NCI-H1436 (cell line): ENCODE measurements around the gene PPARA.
"Not testable (repeated sequence)": the region's sequence is repeated elsewhere in the genome, so short reads cannot be mapped to it uniquely, and the experiment has no call there.

Source experiments
- DNase-seq: peaks from one replicate; lab custom pipeline; 2025; lab: John Stamatoyannopoulos, UW

The PPARA gene

DNA sequence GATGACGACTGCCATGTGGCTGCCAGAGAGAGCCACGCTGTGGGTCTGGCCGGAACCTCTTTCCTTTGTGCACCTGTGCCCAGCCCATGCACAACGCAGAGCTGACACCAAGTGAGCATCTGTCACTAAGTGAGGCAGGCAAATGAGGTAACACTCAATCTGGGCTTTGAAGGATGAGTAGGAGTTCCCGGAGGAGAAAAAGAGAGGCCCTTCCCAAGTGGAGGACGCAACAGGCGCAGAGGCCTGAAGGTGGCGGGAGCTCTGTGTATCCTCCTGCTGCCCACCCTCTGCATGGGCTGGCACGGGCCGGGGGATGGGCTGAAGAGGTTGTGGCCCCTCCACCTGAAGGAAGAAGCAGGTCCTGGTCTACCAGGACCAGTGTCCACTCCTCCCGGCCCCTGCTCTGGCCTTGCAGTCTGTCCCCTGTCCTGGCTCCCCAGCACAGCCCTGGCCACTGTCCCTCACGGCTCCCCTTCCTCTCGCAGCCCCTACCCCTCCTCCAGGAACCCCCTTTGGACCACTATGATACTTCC is 23.4 kb upstream of the PPARA start:
- no peak for DNase-seq

- DNase-seq = no peak
These were observed 22.8 kb upstream of the PPARA start for GRCh38 chr22:46127556-46127955.

DNA sequence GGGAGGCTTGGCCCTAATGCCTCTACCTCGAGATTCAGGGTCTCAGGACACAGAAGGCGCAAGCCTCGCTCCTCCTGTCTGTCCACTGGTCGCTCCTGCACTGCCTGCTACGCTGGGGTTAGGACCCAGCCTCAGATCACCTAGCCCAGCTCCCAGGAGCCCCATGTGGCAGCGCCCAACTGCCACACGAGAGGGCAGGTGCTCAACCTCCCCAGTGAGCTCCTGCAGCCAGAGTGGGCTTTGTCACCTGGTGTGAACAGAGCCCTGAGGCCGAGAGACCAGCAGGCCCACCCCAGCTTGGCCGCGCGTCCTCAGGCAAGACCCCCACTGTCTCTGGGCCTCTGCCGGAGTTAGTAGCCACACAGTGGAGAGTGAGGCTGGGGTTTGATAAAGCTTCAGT is 21.7 kb upstream of the PPARA start:
- DNase-seq = no peak

DNA sequence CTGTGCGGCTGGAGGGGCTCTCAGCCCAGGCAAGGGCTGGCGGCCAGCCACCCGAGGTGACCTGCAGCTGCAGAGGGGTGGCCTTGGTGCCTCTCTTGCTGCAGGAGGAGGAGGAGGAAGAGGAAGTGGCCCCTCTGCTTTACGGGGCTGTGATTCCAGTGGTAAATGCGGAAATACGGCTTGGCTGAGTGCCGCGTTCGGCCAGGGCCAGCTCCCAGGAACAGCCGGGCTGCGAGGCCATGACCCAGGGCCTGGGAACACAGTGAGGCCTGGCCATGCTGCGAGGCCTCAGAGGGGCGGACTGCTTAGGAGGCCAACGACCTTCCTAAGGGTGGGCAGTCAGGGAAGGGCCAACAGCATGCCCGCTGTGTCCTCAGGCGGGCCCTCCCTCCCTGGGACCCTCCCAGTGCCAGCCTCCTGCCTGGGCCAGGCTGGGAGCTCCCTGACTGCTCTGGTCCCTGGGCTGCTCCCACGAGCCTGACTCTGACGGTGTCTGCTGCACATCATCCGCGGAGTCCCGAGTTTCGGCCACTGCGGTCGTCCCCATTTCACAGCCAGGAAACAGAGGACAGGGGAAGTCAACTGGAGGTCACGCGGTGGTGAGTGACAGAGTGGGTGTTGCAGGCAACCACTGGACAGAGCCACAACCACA is 20.8 kb upstream of the PPARA start:
- DNase-seq = no peak

DNA sequence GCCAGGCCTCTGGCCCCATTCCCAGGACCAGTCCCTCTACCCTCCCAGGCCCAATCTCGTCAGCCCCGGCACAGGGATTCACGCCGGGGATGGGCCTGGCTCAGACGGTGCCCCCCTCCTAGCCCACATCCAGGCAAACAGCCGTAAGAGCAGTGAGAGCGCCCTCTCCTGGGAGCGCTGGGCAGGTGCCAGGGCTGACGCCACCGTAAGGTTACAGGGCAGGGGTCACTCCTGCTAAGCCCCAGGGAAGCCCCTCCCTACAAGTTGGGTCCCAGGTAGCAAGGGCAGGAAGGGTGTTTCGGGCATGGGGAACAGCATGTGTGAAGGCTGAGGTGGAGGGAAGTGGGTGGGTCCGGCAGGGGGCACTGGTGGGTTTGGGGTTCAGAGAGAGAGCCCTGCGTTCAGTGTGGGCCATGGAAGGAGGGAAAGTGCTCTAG is 19.2 kb upstream of the PPARA start:
- DNase-seq = no peak

DNA sequence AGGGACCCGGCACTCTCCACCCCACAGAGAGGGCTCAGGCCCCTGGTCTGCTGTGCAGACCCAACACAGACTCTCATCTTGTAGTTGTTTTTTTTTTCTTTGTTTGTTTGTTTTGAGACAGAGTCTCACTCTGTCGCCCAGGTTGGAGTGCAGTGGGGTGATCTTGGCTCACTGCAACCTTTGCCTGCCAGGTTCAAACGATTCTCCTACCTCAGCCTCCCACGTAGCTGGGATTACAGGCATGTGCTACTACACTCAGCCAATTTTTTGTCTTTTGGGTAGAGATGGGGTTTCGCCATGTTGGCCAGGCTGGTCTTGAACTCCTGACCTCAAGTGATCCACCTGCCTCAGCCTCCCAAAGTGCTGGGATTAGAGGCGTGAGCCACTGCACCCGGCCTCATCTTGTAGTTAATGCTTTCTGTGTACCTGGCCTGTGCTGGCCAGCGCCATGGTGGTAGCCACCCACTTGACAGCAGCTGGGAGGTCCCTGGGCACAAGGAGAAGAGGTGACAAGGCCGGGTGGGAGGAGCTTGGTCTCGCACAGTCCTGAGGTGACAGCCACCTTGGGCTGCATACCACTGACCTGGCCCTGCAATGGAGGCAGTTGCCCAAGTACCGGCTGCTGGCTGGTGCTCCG is 18.0 kb upstream of the PPARA start:
- not testable (repeated sequence) for DNase-seq

DNA sequence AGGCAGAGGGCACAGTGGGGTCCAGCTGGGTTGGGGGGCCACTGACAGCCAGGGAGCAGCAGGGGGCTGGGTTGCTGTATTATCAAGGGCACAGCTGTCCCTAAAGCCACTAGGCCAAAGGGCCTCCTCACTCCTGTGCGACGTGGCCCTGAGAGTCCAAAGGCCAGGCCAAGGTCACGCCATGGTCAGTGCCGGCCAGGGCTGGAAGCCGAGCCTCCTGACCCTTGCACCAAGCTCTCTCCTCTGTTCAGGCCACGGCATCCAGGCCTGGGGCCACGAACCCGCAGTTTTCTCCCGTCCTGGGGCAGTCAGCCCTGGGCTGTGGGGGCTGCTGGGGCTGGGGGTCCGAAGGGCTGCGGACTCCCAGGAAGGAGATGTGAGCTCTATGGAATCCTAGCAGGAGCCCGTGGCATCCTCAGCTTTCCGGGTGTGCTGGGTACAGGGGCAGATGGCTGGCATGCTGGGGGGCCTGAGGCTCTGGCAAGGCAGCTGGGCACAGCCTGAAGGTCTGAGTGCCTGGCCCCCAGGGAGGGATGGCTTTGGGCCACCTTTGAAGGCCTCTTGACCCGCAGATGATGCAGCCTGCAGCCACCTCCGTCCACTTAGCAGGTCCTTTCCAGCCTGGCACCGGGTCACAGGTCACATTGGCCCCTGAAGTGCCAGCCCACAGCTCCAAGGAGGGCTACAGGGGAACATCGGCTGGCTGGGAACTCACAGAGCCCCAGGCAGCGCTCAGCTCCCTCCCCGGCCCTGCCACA is 17.3 kb upstream of the PPARA start:
- DNase-seq = no peak

- no peak for DNase-seq
These were observed 16.8 kb upstream of the PPARA start for GRCh38 chr22:46133588-46133855.

GRCh38 chr22:46134111-46134705 is 16.1 kb upstream of the PPARA start:
- no peak for DNase-seq

- no peak for DNase-seq
These were observed 14.5 kb upstream of the PPARA start for GRCh38 chr22:46135611-46136485.

DNA sequence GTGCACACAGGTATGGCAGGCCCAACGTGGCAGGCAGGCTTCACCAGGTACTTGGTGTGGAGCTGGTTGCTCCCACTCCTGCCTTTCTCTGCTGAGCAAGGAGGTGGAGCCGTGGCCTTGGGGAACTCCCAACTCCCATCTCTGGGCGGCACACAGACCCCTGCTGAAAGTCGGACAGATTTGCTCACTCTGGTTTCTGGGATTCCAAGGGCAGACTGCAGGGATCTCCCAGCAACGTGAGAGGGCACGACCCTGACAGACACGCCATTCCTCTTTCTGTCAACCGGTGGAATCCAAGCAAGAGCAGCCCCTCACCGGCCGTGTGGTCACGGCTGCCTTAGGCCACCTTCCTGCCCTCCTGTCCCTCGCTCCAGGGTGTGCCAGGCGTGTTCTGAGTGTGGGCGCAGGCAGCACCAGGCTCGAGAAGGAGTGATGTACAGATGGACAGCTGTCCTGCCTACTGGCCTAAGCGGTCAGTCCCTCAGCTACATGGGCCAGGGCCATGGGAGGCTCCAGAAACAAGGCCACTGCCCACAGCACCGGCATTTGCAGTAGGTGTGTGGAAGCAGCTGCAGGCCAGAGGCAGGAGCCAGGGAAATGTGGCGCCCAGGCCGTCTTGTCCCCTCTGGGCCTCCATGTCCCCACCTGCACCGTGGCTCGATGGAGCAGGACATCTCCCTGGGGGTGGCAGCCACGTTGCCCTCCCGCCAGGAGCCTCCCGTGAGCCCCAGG is 13.7 kb upstream of the PPARA start:
- no peak for DNase-seq

DNA sequence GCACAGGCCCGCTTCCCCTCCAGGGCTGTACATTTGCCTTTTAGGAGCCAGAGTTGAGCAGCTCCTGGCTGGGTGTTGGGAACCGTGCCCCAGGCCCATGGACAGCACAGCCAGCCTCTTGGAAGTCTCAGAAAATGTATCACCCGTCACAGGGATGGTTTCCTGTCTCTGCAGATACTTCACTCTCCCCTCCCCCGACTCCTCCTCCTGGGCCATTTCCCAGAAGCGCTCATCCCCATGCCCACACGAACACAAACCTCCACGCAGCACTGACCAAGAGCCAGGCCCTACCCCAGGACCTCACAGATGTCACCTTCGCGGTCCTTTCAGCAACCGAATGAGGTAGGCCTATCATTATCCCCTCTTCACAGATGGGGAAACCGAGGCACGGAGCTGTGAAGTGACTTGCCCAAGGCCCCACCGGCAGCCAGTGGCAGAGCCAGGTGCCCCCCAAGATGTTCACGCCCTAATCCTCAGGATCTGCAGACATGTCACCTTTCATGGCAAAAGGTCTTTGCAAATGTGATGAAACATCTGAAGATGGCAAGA is 13.0 kb upstream of the PPARA start:
- DNase-seq = no peak

- no peak for DNase-seq
These were observed 12.1 kb upstream of the PPARA start for GRCh38 chr22:46138058-46138797.

GRCh38 chr22:46139417-46139816 is 10.9 kb upstream of the PPARA start:
- not testable (repeated sequence) for DNase-seq

DNA sequence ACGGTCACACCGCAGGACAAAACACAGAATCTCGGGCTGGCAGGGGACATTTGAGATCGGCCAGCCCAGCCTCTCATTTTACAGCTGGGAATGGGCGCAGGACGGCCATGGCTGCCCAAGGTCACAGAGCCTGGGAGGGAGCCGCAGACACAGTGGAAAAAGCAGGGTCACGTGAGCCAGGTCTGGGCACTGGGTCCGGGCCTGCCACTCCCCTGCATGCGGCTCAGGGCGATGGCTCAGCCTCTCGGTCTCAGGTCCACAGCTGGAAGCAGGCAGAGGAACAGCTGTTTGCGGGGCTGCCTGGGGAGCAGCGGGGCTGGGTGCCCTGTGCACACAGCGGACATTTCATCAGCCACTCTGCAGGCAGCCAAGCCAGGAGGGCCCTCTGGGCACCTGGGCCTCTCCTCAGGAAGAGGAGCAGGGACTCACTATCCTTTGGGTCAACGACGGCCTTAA is 10.4 kb upstream of the PPARA start:
- no peak for DNase-seq

GRCh38 chr22:46140989-46141928 is 9.1 kb upstream of the PPARA start:
- no peak for DNase-seq

GRCh38 chr22:46142548-46143490 is 7.5 kb upstream of the PPARA start:
- no peak for DNase-seq
